GM21447 (cell line): Measurements from ENCODE around the gene BBS9.
"Not testable (repeated sequence)": the region's sequence is repeated elsewhere in the genome, so short reads cannot be mapped to it uniquely, and the experiment has no call there.

Source experiments
- ATAC-seq: cut with Tn5 transposase; IDR thresholded peaks from one replicate; pipeline ENCODE4 v1.9.1; 2021; ENCODE audit not compliant: unreplicated experiment

The BBS9 gene

GRCh38 chr7:33271839-33272371, 142.5 kb downstream of the BBS9 start:
- not testable (repeated sequence) for ATAC-seq

- no peak for ATAC-seq
These were observed 144.0 kb downstream of the BBS9 start for GRCh38 chr7:33273356-33273755.

GRCh38 chr7:33276325-33276724, 147.0 kb downstream of the BBS9 start:
- no peak for ATAC-seq

- no peak for ATAC-seq
These were observed 147.4 kb downstream of the BBS9 start for GRCh38 chr7:33276729-33277128.

GRCh38 chr7:33278095-33278494, 148.7 kb downstream of the BBS9 start:
- no peak for ATAC-seq

GRCh38 chr7:33286501-33286900, 157.1 kb downstream of the BBS9 start:
- ATAC-seq: no peak

- ATAC-seq: no peak
These were observed 158.4 kb downstream of the BBS9 start for GRCh38 chr7:33287738-33288137.

GRCh38 chr7:33298848-33299247, 169.5 kb downstream of the BBS9 start:
- no peak for ATAC-seq

GRCh38 chr7:33299425-33299824, 170.1 kb downstream of the BBS9 start:
- no peak for ATAC-seq

GRCh38 chr7:33300131-33300530, 170.8 kb downstream of the BBS9 start:
- ATAC-seq: no peak

GRCh38 chr7:33300742-33301141, 171.4 kb downstream of the BBS9 start:
- no peak for ATAC-seq

- not testable (repeated sequence) for ATAC-seq
These were observed 174.7 kb downstream of the BBS9 start for GRCh38 chr7:33303978-33304557.

GRCh38 chr7:33307205-33307604, 177.8 kb downstream of the BBS9 start:
- no peak for ATAC-seq

GRCh38 chr7:33310546-33310945, 181.2 kb downstream of the BBS9 start:
- no peak for ATAC-seq

- ATAC-seq: no peak
These were observed 196.6 kb downstream of the BBS9 start for GRCh38 chr7:33325754-33326484.

- no peak for ATAC-seq
These were observed 197.1 kb downstream of the BBS9 start for GRCh38 chr7:33326485-33326848.

- ATAC-seq: no peak
These were observed 198.1 kb downstream of the BBS9 start for GRCh38 chr7:33327427-33327826.

GRCh38 chr7:33334349-33334748, 205.0 kb downstream of the BBS9 start:
- no peak for ATAC-seq

GRCh38 chr7:33336820-33337219, 207.5 kb downstream of the BBS9 start:
- no peak for ATAC-seq

GRCh38 chr7:33339074-33339790, 209.9 kb downstream of the BBS9 start:
- ATAC-seq: no peak

- ATAC-seq: no peak
These were observed 216.7 kb downstream of the BBS9 start for GRCh38 chr7:33346055-33346454.

- ATAC-seq: no peak
These were observed 221.2 kb downstream of the BBS9 start for GRCh38 chr7:33350577-33350976.
